ENCODE measurements around the gene SLC47A1. TPM values are rescaled to one million over a fixed set of nuclear protein-coding genes. Genes with fewer than 3 reads are reported as not detected.

SLC47A1 gene
- total and polyA plus RNA-seq, 9 of the 15 experiments (the other 6 are each of a cell fraction or from before 2014, with no cell fraction given), result not detected

DNA sequence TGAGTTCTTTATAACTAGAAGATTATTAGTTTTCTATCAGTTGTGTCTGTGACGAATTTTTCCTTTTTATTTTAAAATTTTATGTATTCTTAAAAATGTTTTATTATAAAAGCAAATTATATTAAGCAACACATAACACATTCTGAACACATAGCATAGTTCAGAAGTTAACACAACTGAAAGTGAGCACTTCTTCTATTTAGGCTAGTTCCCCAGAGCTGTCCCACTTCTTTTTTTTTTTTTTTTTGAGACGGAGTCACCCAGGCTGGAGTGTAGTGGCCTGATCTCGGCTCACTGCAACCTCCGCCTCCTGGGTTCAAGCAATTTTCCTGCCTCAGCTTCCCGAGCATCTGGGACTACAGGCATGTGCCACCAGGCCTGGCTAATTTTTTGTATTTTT, 77.2 kb downstream of the SLC47A1 start:
- no peaks in the 10 kb centered on the region for H3K79me2 ChIP-seq (ENCODE audit: control insufficient read depth, insufficient read depth, low read length)
- H3K36me3 ChIP-seq (ENCODE audit: control insufficient read depth, insufficient read depth, low read length), result no peaks in the 10 kb centered on the region
- FAIRE-seq, result no peak
- in situ Hi-C loops (cut with MboI) (no loop called here), intact Hi-C loops (cut with micrococcal nuclease) (no loop called here)
- H3K9ac ChIP-seq (ENCODE audit: insufficient read depth in 1 of 2, low read depth in 2 of 2, low read length in 2 of 2), result no peak overlapping the region
- H3K9me1 ChIP-seq (ENCODE audit: control insufficient read depth, insufficient read depth, low read length), result no peaks in the 10 kb centered on the region
- BruUV-seq (replicated peaks), result no TSS peak
- ChIA-PET POLR2A (no interaction called here), CTCF (ENCODE audit: low intra/inter-chr PET ratio) (interaction anchor here (0.7 kb wide), 1 partner anchor 12 kb away, joined by 3 read pairs; no protein-coding TSS in a partner anchor)
- H3K27me3 ChIP-seq (ENCODE audit: control insufficient read depth in 2 of 2, insufficient read depth in 2 of 2, low read length in 2 of 2), result peaks cover 0 to 5% of the 10 kb centered on the region in 2 experiments; a peak in 1 of 5 replicates
- H3K27ac ChIP-seq (ENCODE audit: extremely low read depth, low read depth, low read length), result no peak overlapping the region
- no peaks in the 10 kb centered on the region for H4K20me1 ChIP-seq (replicated peaks; ENCODE audit: control insufficient read depth, insufficient read depth, low read length)
- ATAC-seq, result no peak
- no peak overlapping the region for H2AFZ ChIP-seq (ENCODE audit: low read depth, low read length)
- no peaks in the 10 kb centered on the region for H3K4me1 ChIP-seq (replicated peaks in 1 of 2; ENCODE audit: control insufficient read depth in 2 of 2, insufficient read depth in 2 of 2, low read length in 2 of 2)
- H3K9me3 ChIP-seq (replicated peaks; ENCODE audit: control insufficient read depth, insufficient read depth, low read depth, low read length), result no peaks in the 10 kb centered on the region
- WGBS (ENCODE audit: insufficient coverage, low coverage, missing lambda C conversion rate), result 4% methylated on average over 3 of the region's 5 CpGs
- H3K4me3 ChIP-seq, result no peak overlapping the region
- no peak overlapping the region for H3K4me2 ChIP-seq (ENCODE audit: insufficient read depth, low read length)
- DNase-seq (ENCODE audit: extremely low read depth in 1 of 4, low spot score in 3 of 4), result no peak
- TF ChIP-seq, protein P1, sequence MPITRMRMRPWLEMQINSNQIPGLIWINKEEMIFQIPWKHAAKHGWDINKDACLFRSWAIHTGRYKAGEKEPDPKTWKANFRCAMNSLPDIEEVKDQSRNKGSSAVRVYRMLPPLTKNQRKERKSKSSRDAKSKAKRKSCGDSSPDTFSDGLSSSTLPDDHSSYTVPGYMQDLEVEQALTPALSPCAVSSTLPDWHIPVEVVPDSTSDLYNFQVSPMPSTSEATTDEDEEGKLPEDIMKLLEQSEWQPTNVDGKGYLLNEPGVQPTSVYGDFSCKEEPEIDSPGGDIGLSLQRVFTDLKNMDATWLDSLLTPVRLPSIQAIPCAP (CRISPR knock-in tag; IDR thresholded peaks at IDR 0.05; ENCODE audit: borderline replicate concordance), result no peak
- no peak for TF ChIP-seq KLF16 (IDR thresholded peaks at IDR 0.05)
- no peak for TF ChIP-seq SMARCA4 (IDR thresholded peaks at IDR 0.05)
- TF ChIP-seq, protein P2, sequence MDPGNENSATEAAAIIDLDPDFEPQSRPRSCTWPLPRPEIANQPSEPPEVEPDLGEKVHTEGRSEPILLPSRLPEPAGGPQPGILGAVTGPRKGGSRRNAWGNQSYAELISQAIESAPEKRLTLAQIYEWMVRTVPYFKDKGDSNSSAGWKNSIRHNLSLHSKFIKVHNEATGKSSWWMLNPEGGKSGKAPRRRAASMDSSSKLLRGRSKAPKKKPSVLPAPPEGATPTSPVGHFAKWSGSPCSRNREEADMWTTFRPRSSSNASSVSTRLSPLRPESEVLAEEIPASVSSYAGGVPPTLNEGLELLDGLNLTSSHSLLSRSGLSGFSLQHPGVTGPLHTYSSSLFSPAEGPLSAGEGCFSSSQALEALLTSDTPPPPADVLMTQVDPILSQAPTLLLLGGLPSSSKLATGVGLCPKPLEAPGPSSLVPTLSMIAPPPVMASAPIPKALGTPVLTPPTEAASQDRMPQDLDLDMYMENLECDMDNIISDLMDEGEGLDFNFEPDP (CRISPR knock-in tag; IDR thresholded peaks at IDR 0.05), result no peak
- no peak for TF ChIP-seq NFE2 (IDR thresholded peaks at IDR 0.05; ENCODE audit: low read depth)
- TF ChIP-seq OTX1 (CRISPR knock-in tag; IDR thresholded peaks at IDR 0.05), result no peak
- TF ChIP-seq MYBL2 (IDR thresholded peaks at IDR 0.05; ENCODE audit: low read depth), result no peak
- no peak for TF ChIP-seq MYBL2 (CRISPR knock-in tag; IDR thresholded peaks at IDR 0.05; ENCODE audit: borderline replicate concordance)

Measured in K562 (cell line).